ENCODE data around the gene EHBP1.

DNA sequence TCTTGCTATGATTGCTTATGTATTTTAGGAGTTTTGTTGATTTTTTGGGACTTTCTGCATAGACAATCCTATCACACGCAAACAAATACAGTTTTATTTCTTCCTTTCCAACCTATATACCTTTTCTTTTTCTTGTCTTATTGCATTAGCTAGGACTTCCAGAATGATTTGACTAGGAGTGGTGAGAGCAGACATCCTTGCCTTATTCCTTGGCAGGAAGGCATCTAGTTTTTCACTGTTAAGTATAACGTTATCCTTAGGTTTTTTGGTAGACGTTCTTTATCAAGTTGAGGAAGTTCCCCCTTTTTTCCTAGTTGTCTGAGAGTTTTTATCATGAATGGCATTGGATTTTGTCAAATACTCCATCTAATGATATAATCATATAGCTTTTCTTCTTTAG lies 25.8 kb downstream of the EHBP1 start:
- TF ChIP-seq CTCF (IDR thresholded peaks at IDR 0.05) = no peak
- no peak for TF ChIP-seq POLR2A (IDR thresholded peaks at IDR 0.05)
